GM12878 (cell line): Measurements from ENCODE around the gene CDC123. TPM values are rescaled to one million over a fixed set of nuclear protein-coding genes. Genes with fewer than 3 reads are reported as not detected.
"Not testable (repeated sequence)": the region's sequence is repeated elsewhere in the genome, so short reads cannot be mapped to it uniquely, and the experiment has no call there.

Experiments used
- ATAC-seq: fragments of 200-7000 bp; cut with Tn5 transposase; 3 replicates; pipeline ENCODE4 v1.9.1; 2020; ENCODE audit warnings: mild to moderate bottlenecking, moderate library complexity
- BruUV-seq: library from RNA; stranded (reverse); fragments of 400-500 nt; replicated peaks from 2 replicates; lab custom pipeline; 2021; lab: Mats Ljungman, UMichigan
- CTCF ChIA-PET: fragments of 300-600 bp; sonication (Branson Sonifier 250); formaldehyde crosslinking; extraction: SDS; loops from one replicate; lab custom pipeline; 2021; ENCODE audit warnings: inconsistent platforms; lab: Yijun Ruan, JAX
- POLR2A ChIA-PET: fragments of 350-600 bp; formaldehyde crosslinking; extraction: SDS; loops from one replicate; lab custom pipeline; 2021; ENCODE audit warnings: inconsistent platforms; lab: Charles Lee
- RAD21 ChIA-PET: fragments of 300-600 bp; sonication (Branson Sonifier 250); formaldehyde crosslinking; loops from one replicate; lab custom pipeline; 2023; ENCODE audit warnings: antibody characterized with exemption; ENCODE audit not compliant: unreplicated experiment; lab: Charles Lee
- SMC1A ChIA-PET: fragments of 300-600 bp; sonication (Branson Sonifier 250); formaldehyde crosslinking; loops from one replicate; lab custom pipeline; 2023; ENCODE audit not compliant: unreplicated experiment, uncharacterized antibody; lab: Charles Lee
- DNase-seq: peaks from one replicate; pipeline ENCODE4 v3.0.0-alpha.2; 2011; ENCODE audit warnings: low read depth, low spot score
- FAIRE-seq: peaks from 3 replicates; lab custom pipeline; 2011; peaks lifted over from hg19 to GRCh38; lab: Jason Lieb, UNC
- H2AFZ ChIP-seq: 2 replicates; pipeline ENCODE4 v1.6.0; 2011; ENCODE audit warnings: low read depth, low read length, control low read depth; ENCODE audit not compliant: control insufficient read depth
- H3K27ac ChIP-seq: 2 replicates; pipeline ENCODE4 v1.5.1; 2011; ENCODE audit warnings: control low read depth; ENCODE audit not compliant: control insufficient read depth, insufficient read depth
- H3K27me3 ChIP-seq, 2 experiments: replicated peaks in 1 of 2; 2 replicates each; pipeline versions ENCODE4 v1.6.0 to v1.6.1; 2011; ENCODE audit warnings: low read length in 1 of 2; ENCODE audit not compliant: control insufficient read depth in 2 of 2, insufficient read depth in 2 of 2
- H3K36me3 ChIP-seq, 2 experiments: 2 replicates each; pipeline ENCODE4 v1.5.1; 2011; ENCODE audit warnings: low read length in 1 of 2; ENCODE audit not compliant: control insufficient read depth in 2 of 2, insufficient read depth in 2 of 2
- H3K4me1 ChIP-seq: 2 replicates; pipeline ENCODE4 v1.6.1; 2011; ENCODE audit warnings: mild to moderate bottlenecking, low read length, moderate library complexity, mixed read lengths; ENCODE audit not compliant: control insufficient read depth, insufficient read depth
- H3K4me2 ChIP-seq: 2 replicates; pipeline ENCODE4 v1.6.0; 2011; ENCODE audit warnings: control low read depth; ENCODE audit not compliant: control insufficient read depth, insufficient read depth
- H3K4me3 ChIP-seq: fragments of 200-600 bp; sonication (generic); 2 replicates; pipeline ENCODE4 v1.5.1; 2016
- H3K79me2 ChIP-seq: 2 replicates; pipeline ENCODE4 v1.6.0; 2011; ENCODE audit warnings: low read length; ENCODE audit not compliant: control insufficient read depth, insufficient read depth
- H3K9ac ChIP-seq: 2 replicates; pipeline ENCODE4 v1.8.0; 2011; ENCODE audit warnings: low read length, control low read depth, mixed read lengths; ENCODE audit not compliant: control insufficient read depth, insufficient read depth
- H3K9me3 ChIP-seq: replicated peaks from 3 replicates; pipeline ENCODE4 v1.5.1; 2011; ENCODE audit warnings: mild to moderate bottlenecking, low read length; ENCODE audit not compliant: control insufficient read depth, insufficient read depth
- H4K20me1 ChIP-seq: 2 replicates; pipeline ENCODE4 v1.6.0; 2011; ENCODE audit not compliant: control insufficient read depth, insufficient read depth
- FOXK2 ChIP-seq: fragments of 450-650 bp; IDR thresholded peaks from 2 replicates; pipeline ENCODE4 v1.6.1; 2017; ENCODE audit warnings: mild to moderate bottlenecking, moderate library complexity
- IRF3 ChIP-seq: fragments of 450-650 bp; IDR thresholded peaks from 2 replicates; pipeline ENCODE4 v1.6.1; 2014; ENCODE audit warnings: mild to moderate bottlenecking
- NFIC ChIP-seq: IDR thresholded peaks from 2 replicates; pipeline ENCODE4 v1.6.1; 2012; ENCODE audit warnings: low read depth, mild to moderate bottlenecking, inconsistent platforms, low read length, moderate library complexity
- NRF1 ChIP-seq: conservative IDR thresholded peaks from 2 replicates; pipeline ENCODE4 v1.6.1; 2011; ENCODE audit warnings: mild to moderate bottlenecking, low read depth, low read length, improper control_type of control experiment
- PKNOX1 ChIP-seq: fragments of 450-650 bp; IDR thresholded peaks from 2 replicates; pipeline ENCODE4 v1.6.1; 2016; ENCODE audit warnings: mild to moderate bottlenecking
- POLR2AphosphoS2 ChIP-seq: IDR thresholded peaks from 2 replicates; pipeline ENCODE4 v1.6.1; 2011; ENCODE audit warnings: low read depth, mild to moderate bottlenecking, low read length, improper control_type of control experiment, moderate library complexity
- RCOR1 ChIP-seq: conservative IDR thresholded peaks from 2 replicates; pipeline ENCODE4 v1.6.1; 2012; ENCODE audit warnings: low read depth, low read length, improper control_type of control experiment
- SREBF2 ChIP-seq: IDR thresholded peaks from 2 replicates; pipeline ENCODE4 v1.6.1; 2012; ENCODE audit warnings: mild to moderate bottlenecking, low read length
- USF1 ChIP-seq: IDR thresholded peaks from 2 replicates; pipeline ENCODE4 v1.6.1; 2011; ENCODE audit warnings: borderline replicate concordance, low read depth, mild to moderate bottlenecking, moderate library complexity, mixed read lengths, low read length; ENCODE audit not compliant: insufficient read depth; ENCODE audit errors: extremely low read length
- ZBTB4 ChIP-seq: fragments of 450-650 bp; formaldehyde crosslinking; IDR thresholded peaks from 2 replicates; pipeline ENCODE4 v1.4.0; 2022; ENCODE audit warnings: mild to moderate bottlenecking, moderate library complexity
- WGBS: methylation state at CpG from one replicate; pipeline ENCODE4 v1.1.6; 2016; ENCODE audit warnings: low lambda C conversion rate; ENCODE audit not compliant: insufficient replicate concordance, insufficient coverage; ENCODE audit errors: missing lambda C conversion rate; 5-methylcytosine and 5-hydroxymethylcytosine counted together
- in situ Hi-C: fragments of 300-500 bp; cut with MboI; formaldehyde crosslinking; loops from 9 replicates; pipeline ENCODE4 v1.14.3; 2018; ENCODE audit warnings: mixed read lengths
- intact Hi-C: fragments of 100-400 bp; cut with micrococcal nuclease; formaldehyde crosslinking; loops from one replicate; pipeline ENCODE4 v1.14.2; 2022; ENCODE audit not compliant: unreplicated experiment
- polyA plus RNA-seq, 11 experiments: library from polyadenylated mRNA; depleted of rRNA in 4 of 11; unstranded in 6 of 11; stranded (reverse) in 5 of 11; fragments of >200 nt; fragmentation: Nextera tagmentation in 4 of 11; fragmentation: Illumina TruSeq in 1 of 11; extraction: Ambion mirVana in 4 of 11; extraction: Trizol in 1 of 11; gene quantifications; 1 replicate in 1 of 11; 2 replicates in 10 of 11; pipeline versions ENCODE4 v1.2.1 to v1.2.3, GENCODE V29; 2011 to 2016; ENCODE audit warnings: inconsistent platforms in 2 of 11, missing spikeins in 2 of 11, low read depth in 1 of 11
- total RNA-seq, 4 experiments: library from RNA; depleted of rRNA in 3 of 4; stranded (reverse); fragments of >200 nt in 3 of 4; fragmentation: Illumina TruSeq in 1 of 4; extraction: Trizol in 1 of 4; gene quantifications; 2 replicates each; pipeline versions ENCODE4 v1.2.1 to v1.2.3, GENCODE V29; 2013 to 2021

CDC123 gene
- total and polyA plus RNA-seq, 10 of the 15 experiments (the other 5 are each of a cell fraction or from before 2014, with no cell fraction given): 128 to 360 (median 209) TPM

- H4K20me1 ChIP-seq, in situ Hi-C loops, DNase-seq, CTCF ChIA-PET, FAIRE-seq, H3K9me3 ChIP-seq, ATAC-seq, intact Hi-C loops, RAD21 ChIA-PET, H3K4me2 ChIP-seq, H3K27me3 ChIP-seq, H3K79me2 ChIP-seq, H3K9ac ChIP-seq, BruUV-seq, H3K4me1 ChIP-seq, H3K27ac ChIP-seq, H3K4me3 ChIP-seq, H2AFZ ChIP-seq: not testable (repeated sequence)
- ChIA-PET SMC1A (interaction anchor here (1.6 kb wide), 1 partner anchor 9 kb away, joined by 3 read pairs; no protein-coding TSS in a partner anchor), POLR2A (interaction anchor here (0.6 kb wide), 1 partner anchor 58 kb away, joined by 3 read pairs; no protein-coding TSS in a partner anchor)
- 90% methylated on average over 6 of the region's 6 CpGs for WGBS
- H3K36me3 ChIP-seq: peaks cover 9 to 30% of the 10 kb centered on the region in 2 experiments
Measured at GRCh38 chr10:12171512-12171911, 24.5 kb upstream of the CDC123 start.

GRCh38 chr10:12177642-12178041 lies 18.3 kb upstream of the CDC123 start:
- ChIA-PET CTCF (no interaction called here), POLR2A (no interaction called here), RAD21 (no interaction called here), SMC1A (no interaction called here)
- Histone ChIP-seq H3K9ac (no peak overlapping the region), H3K27ac (no peak overlapping the region), H3K27me3 (no peaks in the 10 kb centered on the region), H3K79me2 (no peaks in the 10 kb centered on the region), H3K9me3 (no peaks in the 10 kb centered on the region), H3K4me1 (no peaks in the 10 kb centered on the region), H3K4me2 (no peak overlapping the region), H3K4me3 (no peak overlapping the region), H3K36me3 (peaks cover 6 to 20% of the 10 kb centered on the region in 2 experiments), H4K20me1 (no peaks in the 10 kb centered on the region), H2AFZ (no peak overlapping the region)
- FAIRE-seq (no peak), DNase-seq (no peak), ATAC-seq (no peak)
- no TSS peak for BruUV-seq
- WGBS: over 99% methylated on average over 9 of the region's 9 CpGs
- intact Hi-C loops (no loop called here), in situ Hi-C loops (no loop called here)
- TF ChIP-seq ZBTB4 (CRISPR knock-in tag) (no peak), POLR2AphosphoS2 (no peak), USF1 (no peak), RCOR1 (no peak), IRF3 (no peak), NFIC (no peak), PKNOX1 (no peak), SREBF2 (no peak), FOXK2 (no peak), NRF1 (no peak)
